Stimulated activated CD8-positive, alpha-beta memory T cell treated with anti-CD3 and anti-CD28 coated beads, Interleukin-7, amount 100 ng/mL, for 24 hours (primary cell): ENCODE results near the gene GMPS.
A peak's percentile ranks its signal among the peaks of the same experiment; 100 is the strongest.
"Not testable (repeated sequence)": the region's sequence is repeated elsewhere in the genome, so short reads cannot be mapped to it uniquely, and the experiment has no call there.

Source experiments
- DNase-seq: peaks from one replicate; pipeline ENCODE4 v3.0.0-alpha.2; 2020; ENCODE audit warnings: low read depth

Gene GMPS

GRCh38 chr3:155870133-155870944, at the start of gene GMPS:
Gene GMPS (plus strand): TSS chr3:155870650. CDS start chr3:155870871, 221 bp downstream.
- peak; percentile 90 for DNase-seq

GRCh38 chr3:155828490-155829098, 41.9 kb upstream of the GMPS start:
- DNase-seq = not testable (repeated sequence)

- no peak for DNase-seq
Measured at GRCh38 chr3:155835341-155836071, 34.9 kb upstream of the GMPS start.

DNA sequence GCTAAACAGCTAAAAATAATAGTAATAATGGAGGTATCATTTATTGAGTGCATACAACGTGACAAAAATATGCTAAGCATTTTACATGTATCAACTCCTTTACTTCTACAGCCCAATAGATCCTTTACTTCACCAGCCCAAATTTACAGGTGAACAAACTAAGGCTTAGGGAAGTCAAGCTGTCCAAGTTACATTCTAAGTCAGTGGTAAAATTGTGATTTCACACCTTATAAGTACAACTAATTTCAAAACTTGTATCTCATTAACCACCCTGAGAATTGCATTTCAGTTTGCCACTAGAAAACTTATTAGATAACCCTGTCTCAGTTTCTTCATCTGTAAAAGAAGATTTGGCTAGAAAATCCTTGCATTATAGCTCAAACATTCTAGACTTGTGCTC, 26.9 kb upstream of the GMPS start:
- DNase-seq = no peak

GRCh38 chr3:155846119-155846518, 24.3 kb upstream of the GMPS start:
- DNase-seq = no peak

GRCh38 chr3:155847993-155848392, 22.5 kb upstream of the GMPS start:
- no peak for DNase-seq

DNA sequence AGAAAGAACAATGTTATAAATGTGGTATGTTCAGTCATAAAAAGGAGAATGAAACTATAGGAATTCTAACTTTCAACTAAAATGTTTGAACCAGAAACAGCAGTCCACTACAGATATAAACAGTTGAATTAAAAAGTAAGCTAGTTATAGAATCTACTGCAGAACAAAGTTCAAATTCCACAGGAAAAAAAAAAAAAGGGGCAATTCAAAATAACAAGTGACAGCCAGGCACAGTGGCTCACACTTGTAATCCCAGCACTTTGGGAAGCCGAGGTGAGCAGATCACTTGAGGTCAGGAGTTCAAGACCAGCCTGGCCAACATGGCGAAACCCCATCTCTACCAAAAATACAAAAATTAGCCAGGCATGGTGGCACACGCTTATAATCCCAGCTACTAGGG, 21.0 kb upstream of the GMPS start:
- not testable (repeated sequence) for DNase-seq

DNA sequence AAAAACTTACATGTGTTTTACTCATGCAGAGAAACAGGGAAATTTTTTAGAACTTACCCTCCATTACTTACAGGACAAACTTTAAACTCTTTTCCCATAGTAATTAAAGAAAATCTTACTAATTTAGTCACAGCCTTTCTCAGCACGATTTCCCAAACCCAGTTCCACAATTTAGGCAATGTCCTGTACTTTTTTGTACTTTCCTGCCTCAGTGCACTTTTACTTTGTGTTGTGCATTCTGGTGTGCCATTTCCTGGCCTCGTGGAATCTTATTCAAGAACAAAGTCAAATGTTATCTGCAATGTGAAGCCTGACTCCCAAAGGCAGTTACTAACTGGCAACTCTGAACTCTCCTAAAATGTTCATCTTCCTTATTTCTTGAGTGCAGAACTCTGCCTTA, 18.1 kb upstream of the GMPS start:
- no peak for DNase-seq

GRCh38 chr3:155853214-155854140, 17.0 kb upstream of the GMPS start:
- no peak for DNase-seq

DNA sequence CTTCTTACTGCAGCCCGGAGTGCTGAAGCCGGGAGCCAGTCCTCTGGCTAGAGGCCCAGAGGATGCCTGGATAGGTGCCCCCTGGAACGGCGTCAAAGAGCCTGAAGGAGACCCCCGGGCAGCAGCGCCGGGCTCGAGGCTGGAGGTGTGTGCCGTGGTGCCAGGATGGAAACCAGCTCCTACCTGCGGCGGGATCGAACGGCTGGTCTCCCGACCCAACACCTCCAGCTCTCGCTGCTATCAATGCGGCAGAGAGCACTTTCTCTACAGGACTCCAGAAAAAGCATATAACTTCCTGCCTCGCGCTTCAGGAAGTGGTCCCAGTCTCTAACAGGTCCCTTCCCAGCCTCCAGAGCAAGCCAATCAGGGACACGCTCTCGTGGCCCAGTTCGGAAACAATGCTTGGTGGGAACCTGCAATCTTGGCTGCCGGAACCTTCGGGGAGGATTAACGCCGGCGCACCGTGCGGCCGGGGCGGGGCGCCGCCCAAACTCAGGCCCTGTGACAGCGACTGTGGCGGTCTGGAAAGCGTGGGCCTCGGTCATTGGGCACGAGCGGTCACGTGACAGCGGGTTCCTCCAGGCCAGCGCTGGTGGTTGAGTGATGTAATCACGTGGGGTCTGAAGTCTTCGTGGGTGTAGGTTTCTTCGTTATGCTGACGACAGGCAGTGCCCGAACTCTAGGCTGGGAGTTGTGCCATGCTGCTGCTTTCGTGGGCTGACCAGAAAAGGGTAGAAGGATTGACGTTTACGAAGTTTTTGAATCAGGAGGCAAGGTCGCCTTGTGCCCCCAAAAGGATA, 16.1 kb upstream of the GMPS start, which contains the start of gene SLC33A1:
Gene SLC33A1 (minus strand): TSS at position 287 of the 800 bp plus-strand sequence. CDS start 430 bp downstream, outside the sequence.
- peak; percentile 95 for DNase-seq

DNA sequence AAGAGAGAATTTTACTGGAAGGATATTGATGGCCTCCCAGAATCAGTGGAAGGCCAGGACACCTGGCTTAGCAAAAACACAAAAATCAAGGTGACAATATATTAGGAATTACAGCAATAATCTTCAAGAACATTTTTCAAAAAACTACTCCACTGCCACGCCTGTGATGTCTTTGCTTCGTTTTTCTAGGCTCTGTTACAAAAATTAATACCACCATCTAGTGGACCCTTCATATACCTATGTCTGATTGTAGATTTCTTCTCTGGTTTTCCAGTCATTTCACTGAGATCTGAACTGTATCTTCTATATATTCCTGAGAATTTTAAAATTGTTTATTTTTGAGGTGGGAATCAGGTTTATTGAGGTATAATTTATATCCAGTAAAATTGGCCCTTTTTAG, 10.6 kb upstream of the GMPS start:
- no peak for DNase-seq

- DNase-seq = not testable (repeated sequence)
Measured at GRCh38 chr3:155860424-155860823, 10.0 kb upstream of the GMPS start.

- DNase-seq = no peak
Measured at GRCh38 chr3:155861476-155862183, 8.8 kb upstream of the GMPS start.

DNA sequence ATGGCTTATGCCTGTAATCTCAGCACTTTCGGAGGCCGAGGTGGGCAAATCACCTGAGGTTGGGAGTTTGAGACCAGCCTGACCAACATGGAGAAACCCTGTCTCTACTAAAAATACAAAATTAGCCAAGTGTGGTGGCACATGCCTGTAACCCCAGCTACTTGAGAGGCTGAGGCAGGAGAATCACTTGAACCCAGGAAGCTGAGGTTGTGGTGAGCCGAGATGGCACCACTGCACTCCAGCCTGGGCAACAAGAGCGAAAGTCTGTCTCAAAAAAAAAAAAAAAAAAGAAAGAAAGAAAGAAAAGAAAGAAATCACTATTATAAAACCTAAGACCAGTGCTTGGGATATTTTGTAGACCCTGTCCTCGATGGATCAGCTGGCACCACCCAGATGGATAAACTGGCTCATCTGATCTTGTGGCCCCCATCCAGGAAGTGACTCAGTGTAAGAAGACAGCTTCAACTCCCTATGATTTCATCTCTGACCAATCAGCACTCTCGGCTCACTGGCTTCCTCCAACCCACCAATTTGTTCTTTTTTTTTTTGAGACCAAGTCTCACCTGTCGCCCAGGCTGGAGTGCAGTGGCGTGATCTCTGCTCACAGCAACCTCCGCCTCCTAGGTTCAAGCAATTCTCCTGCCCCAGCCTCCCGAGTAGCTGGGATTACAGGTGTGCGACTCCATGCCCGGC, 8.0 kb upstream of the GMPS start:
- DNase-seq = peak; percentile 16

GRCh38 chr3:155863072-155863784, 7.2 kb upstream of the GMPS start:
- DNase-seq = no peak

DNA sequence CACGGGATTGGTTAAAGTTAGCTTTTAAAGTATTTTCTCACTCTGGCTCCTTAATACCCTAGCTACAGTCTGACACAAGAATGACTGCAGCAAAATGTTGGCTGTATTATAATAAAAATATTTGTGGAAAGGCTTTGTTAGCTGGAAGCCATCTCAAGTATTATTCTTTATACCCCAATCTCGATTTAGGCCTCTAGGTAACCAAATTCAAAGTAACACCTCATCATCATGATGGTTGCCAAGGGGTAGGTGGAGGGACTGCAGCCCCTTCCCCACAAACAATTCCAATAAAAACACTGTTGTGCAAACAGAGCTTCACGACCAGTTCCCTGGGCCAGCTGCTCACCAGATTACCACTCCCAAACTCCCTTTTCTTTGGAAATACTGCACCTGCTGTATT, 759 bp upstream of the GMPS start:
- no peak for DNase-seq

- DNase-seq = peak; percentile 10
Measured at GRCh38 chr3:155870945-155871745, 695 bp downstream of the GMPS start.

GRCh38 chr3:155871746-155872158, 1.3 kb downstream of the GMPS start:
- no peak for DNase-seq
